Measurements from ENCODE around the gene PNMA8A. TPM values are rescaled to one million over a fixed set of nuclear protein-coding genes. Genes with fewer than 3 reads are reported as not detected.
A peak's percentile ranks its signal among the peaks of the same experiment; 100 is the strongest.

The PNMA8A gene
- total and polyA plus RNA-seq, 2 donors from 2014 or later, result 12.5 to 16.2 TPM

GRCh38 chr19:46431824-46432223, 39.5 kb downstream of the PNMA8A start:
- intact Hi-C loops (cut with DNase I), result no loop called here
- Histone ChIP-seq H3K27me3 (ENCODE audit: control insufficient read depth, insufficient read depth, low read length) (no peaks in the 10 kb centered on the region), H3K4me3 (ENCODE audit: low read length in 3 of 3) (no peak overlapping the region), H3K36me3 (ENCODE audit: control insufficient read depth in 2 of 3, insufficient read depth in 3 of 3, low read length in 3 of 3) (no peaks in the 10 kb centered on the region), H3K27ac (ENCODE audit: low read depth in 2 of 2, low read length in 2 of 2) (no peak overlapping the region), H3K9ac (ENCODE audit: low read length in 3 of 3) (no peak overlapping the region), H3K9me3 (ENCODE audit: control insufficient read depth in 2 of 3, insufficient read depth in 1 of 3, low read length in 3 of 3) (no peaks in the 10 kb centered on the region), H3K4me1 (ENCODE audit: control insufficient read depth in 2 of 3, insufficient read depth in 2 of 3, low read depth in 1 of 3, low read length in 3 of 3) (peaks cover 0 to 8% (median 3%) of the 10 kb centered on the region in 3 donors)
- FAIRE-seq, result no peak
- DNase-seq, result peak in 2 of 5 donors; percentile 32 to 53
- TF ChIP-seq CTCF (IDR thresholded peaks at IDR 0.05; ENCODE audit: borderline replicate concordance, extremely low read depth, insufficient read depth), result no peak

- intact Hi-C loops (cut with DNase I), result no loop called here
- Histone ChIP-seq H3K36me3 (ENCODE audit: control insufficient read depth in 2 of 3, insufficient read depth in 3 of 3, low read length in 3 of 3) (no peaks in the 10 kb centered on the region), H3K4me1 (ENCODE audit: control insufficient read depth in 2 of 3, insufficient read depth in 2 of 3, low read depth in 1 of 3, low read length in 3 of 3) (peaks cover 2 to 9% (median 8%) of the 10 kb centered on the region in 3 donors), H3K9ac (ENCODE audit: low read length in 3 of 3) (no peak overlapping the region), H3K27ac (ENCODE audit: low read depth in 2 of 2, low read length in 2 of 2) (no peak overlapping the region), H3K9me3 (ENCODE audit: control insufficient read depth in 2 of 3, insufficient read depth in 1 of 3, low read length in 3 of 3) (no peaks in the 10 kb centered on the region), H3K4me3 (ENCODE audit: low read length in 3 of 3) (no peak overlapping the region), H3K27me3 (ENCODE audit: control insufficient read depth, insufficient read depth, low read length) (no peaks in the 10 kb centered on the region)
- TF ChIP-seq CTCF (IDR thresholded peaks at IDR 0.05; ENCODE audit: borderline replicate concordance, extremely low read depth, insufficient read depth), result no peak
- DNase-seq (no peak), FAIRE-seq (no peak)
These were observed 41.4 kb downstream of the PNMA8A start for GRCh38 chr19:46429999-46430398.

- Histone ChIP-seq H3K4me1 (ENCODE audit: control insufficient read depth in 2 of 3, insufficient read depth in 2 of 3, low read depth in 1 of 3, low read length in 3 of 3) (peaks cover 2 to 9% (median 8%) of the 10 kb centered on the region in 3 donors), H3K27me3 (ENCODE audit: control insufficient read depth, insufficient read depth, low read length) (no peaks in the 10 kb centered on the region), H3K9ac (ENCODE audit: low read length in 3 of 3) (no peak within 1 kb of the TSS), H3K9me3 (ENCODE audit: control insufficient read depth in 2 of 3, insufficient read depth in 1 of 3, low read length in 3 of 3) (no peaks in the 10 kb centered on the region), H3K4me3 (ENCODE audit: low read length in 3 of 3) (peak within 1 kb of the TSS in 1 of 3 donors; percentile 35), H3K27ac (ENCODE audit: low read depth in 2 of 2, low read length in 2 of 2) (no peak within 1 kb of the TSS), H3K36me3 (ENCODE audit: control insufficient read depth in 2 of 3, insufficient read depth in 3 of 3, low read length in 3 of 3) (no peaks in the 10 kb centered on the region)
- FAIRE-seq (no peak), DNase-seq (peak; percentile 86 to 94 (median 92))
- intact Hi-C loops (cut with DNase I), result no loop called here
- no peak for TF ChIP-seq CTCF (IDR thresholded peaks at IDR 0.05; ENCODE audit: borderline replicate concordance, extremely low read depth, insufficient read depth)
These were observed 42.9 kb downstream of the PNMA8A start, which contains the start of gene PNMA8C for GRCh38 chr19:46428239-46429135. PNMA8C (minus strand) TSS chr19:46428936; CDS start chr19:46428359, 577 bp downstream.
